Smooth muscle cell (in vitro differentiated cells): Measurements from ENCODE around the gene FSTL4. TPM values are rescaled to one million over a fixed set of nuclear protein-coding genes. Genes with fewer than 3 reads are reported as not detected.

Source experiments
- DNase-seq: peaks from one replicate; lab custom pipeline; 2025; ENCODE audit not compliant: unreplicated experiment; lab: John Stamatoyannopoulos, UW
- H2AFZ ChIP-seq: fragments of 200-600 bp; sonication (generic); 2 replicates; pipeline ENCODE4 v1.6.0; 2016; ENCODE audit warnings: antibody characterized with exemption, low read depth, mild to moderate bottlenecking
- H3F3A ChIP-seq: fragments of 200-600 bp; sonication (generic); 2 replicates; pipeline ENCODE4 v1.6.0; 2017; ENCODE audit warnings: antibody characterized with exemption, low read depth
- H3K27ac ChIP-seq: fragments of 200-600 bp; sonication (generic); 2 replicates; pipeline ENCODE4 v1.5.1; 2016; ENCODE audit warnings: low read depth, mild to moderate bottlenecking
- H3K27me3 ChIP-seq: fragments of 200-600 bp; sonication (generic); 2 replicates; pipeline ENCODE4 v1.6.1; 2016; ENCODE audit warnings: low read depth, mild to moderate bottlenecking
- H3K36me3 ChIP-seq: fragments of 200-600 bp; sonication (generic); 2 replicates; pipeline ENCODE4 v1.5.1; 2016; ENCODE audit warnings: low read depth
- H3K4me1 ChIP-seq: fragments of 200-600 bp; sonication (generic); 2 replicates; pipeline ENCODE4 v1.5.1; 2016; ENCODE audit warnings: low read depth
- H3K4me2 ChIP-seq: fragments of 200-600 bp; sonication (generic); 2 replicates; pipeline ENCODE4 v1.6.0; 2016; ENCODE audit warnings: mild to moderate bottlenecking
- H3K4me3 ChIP-seq: fragments of 200-600 bp; sonication (generic); 2 replicates; pipeline ENCODE4 v1.5.1; 2016; ENCODE audit warnings: mild to moderate bottlenecking
- H3K79me2 ChIP-seq: fragments of 200-600 bp; sonication (generic); 2 replicates; pipeline ENCODE4 v1.6.0; 2016; ENCODE audit warnings: low read depth, mild to moderate bottlenecking
- H3K9ac ChIP-seq: fragments of 200-600 bp; sonication (generic); 2 replicates; pipeline ENCODE4 v1.6.0; 2016; ENCODE audit warnings: low read depth
- H3K9me3 ChIP-seq: fragments of 200-600 bp; sonication (generic); replicated peaks from 2 replicates; pipeline ENCODE4 v1.5.1; 2016; ENCODE audit warnings: low read depth
- H4K20me1 ChIP-seq: fragments of 200-600 bp; sonication (generic); 2 replicates; pipeline ENCODE4 v1.6.0; 2016; ENCODE audit warnings: low read depth
- CTCF ChIP-seq: fragments of 200-600 bp; sonication (generic); IDR thresholded peaks from 2 replicates; pipeline ENCODE4 v1.5.1; 2017; ENCODE audit warnings: borderline replicate concordance, mild to moderate bottlenecking, antibody characterized with exemption; ENCODE audit not compliant: insufficient read depth, poor library complexity, severe bottlenecking
- WGBS: methylation state at CpG from one replicate; pipeline ENCODE4 v1.1.7; 2016; ENCODE audit warnings: low lambda C conversion rate; 5-methylcytosine and 5-hydroxymethylcytosine counted together
- polyA plus RNA-seq: library from polyadenylated mRNA; unstranded; fragments of >200 nt; fragmentation: Nextera tagmentation; extraction: Ambion mirVana; gene quantifications from 2 replicates; pipeline ENCODE4 v1.2.1, GENCODE V29; 2016
- total RNA-seq: library from RNA; depleted of rRNA; stranded (reverse); fragments of >200 nt; gene quantifications from 2 replicates; pipeline ENCODE4 v1.2.3, GENCODE V29; 2014

Gene FSTL4
- total and polyA plus RNA-seq, 2 experiments from 2014 or later, result 0.49 TPM; not detected in 1

GRCh38 chr5:133483406-133484090 lies 128.8 kb downstream of the FSTL4 start:
- Histone ChIP-seq H3K9ac (no peak overlapping the region), H2AFZ (no peak overlapping the region), H3K27me3 (no peaks in the 10 kb centered on the region), H3F3A (no peaks in the 10 kb centered on the region), H3K27ac (no peak overlapping the region), H3K4me3 (no peak overlapping the region), H3K4me2 (no peak overlapping the region), H3K4me1 (no peaks in the 10 kb centered on the region), H3K9me3 (no peaks in the 10 kb centered on the region), H3K36me3 (no peaks in the 10 kb centered on the region), H4K20me1 (no peaks in the 10 kb centered on the region), H3K79me2 (no peaks in the 10 kb centered on the region)
- 93% methylated on average over 5 of the region's 5 CpGs for WGBS
- no peak for DNase-seq
- TF ChIP-seq CTCF, result no peak

- no peak for TF ChIP-seq CTCF
- H4K20me1 ChIP-seq, result no peaks in the 10 kb centered on the region
- no peak overlapping the region for H3K4me2 ChIP-seq
- no peaks in the 10 kb centered on the region for H3K4me1 ChIP-seq
- H3K9me3 ChIP-seq, result no peaks in the 10 kb centered on the region
- H3K27ac ChIP-seq, result no peak overlapping the region
- no peaks in the 10 kb centered on the region for H3K27me3 ChIP-seq
- no peaks in the 10 kb centered on the region for H3F3A ChIP-seq
- no peaks in the 10 kb centered on the region for H3K79me2 ChIP-seq
- no peak overlapping the region for H2AFZ ChIP-seq
- no peaks in the 10 kb centered on the region for H3K36me3 ChIP-seq
- no peak for DNase-seq
- 79% methylated on average over 3 of the region's 3 CpGs for WGBS
- no peak overlapping the region for H3K9ac ChIP-seq
- no peak overlapping the region for H3K4me3 ChIP-seq
Observed at GRCh38 chr5:133482028-133482427, 130.3 kb downstream of the FSTL4 start.

GRCh38 chr5:133480866-133481265 lies 131.5 kb downstream of the FSTL4 start:
- Histone ChIP-seq H2AFZ (no peak overlapping the region), H3K36me3 (no peaks in the 10 kb centered on the region), H3K4me2 (no peak overlapping the region), H3K4me3 (no peak overlapping the region), H3K9me3 (no peaks in the 10 kb centered on the region), H3K9ac (no peak overlapping the region), H3K27ac (no peak overlapping the region), H4K20me1 (no peaks in the 10 kb centered on the region), H3K4me1 (no peaks in the 10 kb centered on the region), H3K27me3 (no peaks in the 10 kb centered on the region), H3K79me2 (no peaks in the 10 kb centered on the region), H3F3A (no peaks in the 10 kb centered on the region)
- 93% methylated on average over 10 of the region's 10 CpGs for WGBS
- no peak for DNase-seq
- no peak for TF ChIP-seq CTCF

- 74% methylated on average over 9 of the region's 9 CpGs for WGBS
- no peaks in the 10 kb centered on the region for H3K4me1 ChIP-seq
- no peak for TF ChIP-seq CTCF
- no peaks in the 10 kb centered on the region for H4K20me1 ChIP-seq
- no peak for DNase-seq
- no peak overlapping the region for H2AFZ ChIP-seq
- no peaks in the 10 kb centered on the region for H3K36me3 ChIP-seq
- no peak overlapping the region for H3K4me2 ChIP-seq
- H3K9ac ChIP-seq, result no peak overlapping the region
- H3K79me2 ChIP-seq, result no peaks in the 10 kb centered on the region
- H3K27ac ChIP-seq, result no peak overlapping the region
- H3K27me3 ChIP-seq, result no peaks in the 10 kb centered on the region
- no peaks in the 10 kb centered on the region for H3F3A ChIP-seq
- H3K4me3 ChIP-seq, result no peak overlapping the region
- no peaks in the 10 kb centered on the region for H3K9me3 ChIP-seq
Observed at GRCh38 chr5:133480366-133480765, 132.0 kb downstream of the FSTL4 start.
